GM12878 (cell line): Measurements from ENCODE around the gene GNAZ. TPM values are rescaled to one million over a fixed set of nuclear protein-coding genes. Genes with fewer than 3 reads are reported as not detected.

Experiments
- ATAC-seq: fragments of 200-7000 bp; cut with Tn5 transposase; 3 replicates; pipeline ENCODE4 v1.9.1; 2020; ENCODE audit warnings: mild to moderate bottlenecking, moderate library complexity
- BruUV-seq: library from RNA; stranded (reverse); fragments of 400-500 nt; replicated peaks from 2 replicates; lab custom pipeline; 2021; lab: Mats Ljungman, UMichigan
- CTCF ChIA-PET: fragments of 300-600 bp; sonication (Branson Sonifier 250); formaldehyde crosslinking; extraction: SDS; loops from one replicate; lab custom pipeline; 2021; ENCODE audit warnings: inconsistent platforms; lab: Yijun Ruan, JAX
- POLR2A ChIA-PET: fragments of 350-600 bp; formaldehyde crosslinking; extraction: SDS; loops from one replicate; lab custom pipeline; 2021; ENCODE audit warnings: inconsistent platforms; lab: Charles Lee
- RAD21 ChIA-PET: fragments of 300-600 bp; sonication (Branson Sonifier 250); formaldehyde crosslinking; loops from one replicate; lab custom pipeline; 2023; ENCODE audit warnings: antibody characterized with exemption; ENCODE audit not compliant: unreplicated experiment; lab: Charles Lee
- SMC1A ChIA-PET: fragments of 300-600 bp; sonication (Branson Sonifier 250); formaldehyde crosslinking; loops from one replicate; lab custom pipeline; 2023; ENCODE audit not compliant: unreplicated experiment, uncharacterized antibody; lab: Charles Lee
- DNase-seq: peaks from one replicate; pipeline ENCODE4 v3.0.0-alpha.2; 2011; ENCODE audit warnings: low read depth, low spot score
- FAIRE-seq: peaks from 3 replicates; lab custom pipeline; 2011; peaks lifted over from hg19 to GRCh38; lab: Jason Lieb, UNC
- H2AFZ ChIP-seq: 2 replicates; pipeline ENCODE4 v1.6.0; 2011; ENCODE audit warnings: low read depth, low read length, control low read depth; ENCODE audit not compliant: control insufficient read depth
- H3K27ac ChIP-seq: 2 replicates; pipeline ENCODE4 v1.5.1; 2011; ENCODE audit warnings: control low read depth; ENCODE audit not compliant: control insufficient read depth, insufficient read depth
- H3K27me3 ChIP-seq, 2 experiments: replicated peaks in 1 of 2; 2 replicates each; pipeline versions ENCODE4 v1.6.0 to v1.6.1; 2011; ENCODE audit warnings: low read length in 1 of 2; ENCODE audit not compliant: control insufficient read depth in 2 of 2, insufficient read depth in 2 of 2
- H3K36me3 ChIP-seq, 2 experiments: 2 replicates each; pipeline ENCODE4 v1.5.1; 2011; ENCODE audit warnings: low read length in 1 of 2; ENCODE audit not compliant: control insufficient read depth in 2 of 2, insufficient read depth in 2 of 2
- H3K4me1 ChIP-seq: 2 replicates; pipeline ENCODE4 v1.6.1; 2011; ENCODE audit warnings: mild to moderate bottlenecking, low read length, moderate library complexity, mixed read lengths; ENCODE audit not compliant: control insufficient read depth, insufficient read depth
- H3K4me2 ChIP-seq: 2 replicates; pipeline ENCODE4 v1.6.0; 2011; ENCODE audit warnings: control low read depth; ENCODE audit not compliant: control insufficient read depth, insufficient read depth
- H3K4me3 ChIP-seq: fragments of 200-600 bp; sonication (generic); 2 replicates; pipeline ENCODE4 v1.5.1; 2016
- H3K79me2 ChIP-seq: 2 replicates; pipeline ENCODE4 v1.6.0; 2011; ENCODE audit warnings: low read length; ENCODE audit not compliant: control insufficient read depth, insufficient read depth
- H3K9ac ChIP-seq: 2 replicates; pipeline ENCODE4 v1.8.0; 2011; ENCODE audit warnings: low read length, control low read depth, mixed read lengths; ENCODE audit not compliant: control insufficient read depth, insufficient read depth
- H3K9me3 ChIP-seq: replicated peaks from 3 replicates; pipeline ENCODE4 v1.5.1; 2011; ENCODE audit warnings: mild to moderate bottlenecking, low read length; ENCODE audit not compliant: control insufficient read depth, insufficient read depth
- H4K20me1 ChIP-seq: 2 replicates; pipeline ENCODE4 v1.6.0; 2011; ENCODE audit not compliant: control insufficient read depth, insufficient read depth
- BACH1 ChIP-seq: fragments of 450-650 bp; IDR thresholded peaks from 2 replicates; pipeline ENCODE4 v1.6.1; 2017; ENCODE audit warnings: mild to moderate bottlenecking, borderline replicate concordance
- EP300 ChIP-seq, 2 experiments: fragments of 150-350 bp in 1 of 2; IDR thresholded peaks; 2 replicates each; pipeline ENCODE4 v1.6.1; 2011 to 2012; ENCODE audit warnings: low read depth in 2 of 2, low read length in 2 of 2, borderline replicate concordance in 1 of 2, improper control_type of control experiment in 1 of 2, inconsistent platforms in 1 of 2; ENCODE audit not compliant: control insufficient read depth in 1 of 2
- GATAD2B ChIP-seq: fragments of 450-650 bp; conservative IDR thresholded peaks from 2 replicates; pipeline ENCODE4 v1.6.1; 2017; ENCODE audit warnings: low read depth, mild to moderate bottlenecking, moderate library complexity
- KAT2A ChIP-seq: conservative IDR thresholded peaks from 2 replicates; pipeline ENCODE4 v1.6.1; 2011; ENCODE audit warnings: low read depth, low read length; ENCODE audit not compliant: control insufficient read depth
- KDM1A ChIP-seq: fragments of 200-600 bp; sonication (generic); IDR thresholded peaks from 2 replicates; pipeline ENCODE4 v1.6.1; 2016; ENCODE audit warnings: borderline replicate concordance
- MEF2B ChIP-seq: fragments of 450-650 bp; IDR thresholded peaks from 2 replicates; pipeline ENCODE4 v1.6.1; 2018; ENCODE audit warnings: mild to moderate bottlenecking, moderate library complexity; ENCODE audit not compliant: partially characterized antibody, poor library complexity, severe bottlenecking
- NBN ChIP-seq: fragments of 450-650 bp; IDR thresholded peaks from 2 replicates; pipeline ENCODE4 v1.6.1; 2016
- NR2C1 ChIP-seq: fragments of 450-650 bp; IDR thresholded peaks from 2 replicates; pipeline ENCODE4 v1.6.1; 2017; ENCODE audit warnings: antibody characterized with exemption, mild to moderate bottlenecking, moderate library complexity
- ZNF24 ChIP-seq: fragments of 450-650 bp; IDR thresholded peaks from 2 replicates; pipeline ENCODE4 v1.6.1; 2017; ENCODE audit warnings: antibody characterized with exemption, mild to moderate bottlenecking
- WGBS: methylation state at CpG from one replicate; pipeline ENCODE4 v1.1.6; 2016; ENCODE audit warnings: low lambda C conversion rate; ENCODE audit not compliant: insufficient replicate concordance, insufficient coverage; ENCODE audit errors: missing lambda C conversion rate; 5-methylcytosine and 5-hydroxymethylcytosine counted together
- in situ Hi-C: fragments of 300-500 bp; cut with MboI; formaldehyde crosslinking; loops from 9 replicates; pipeline ENCODE4 v1.14.3; 2018; ENCODE audit warnings: mixed read lengths
- intact Hi-C: fragments of 100-400 bp; cut with micrococcal nuclease; formaldehyde crosslinking; loops from one replicate; pipeline ENCODE4 v1.14.2; 2022; ENCODE audit not compliant: unreplicated experiment
- polyA plus RNA-seq, 11 experiments: library from polyadenylated mRNA; depleted of rRNA in 4 of 11; unstranded in 6 of 11; stranded (reverse) in 5 of 11; fragments of >200 nt; fragmentation: Nextera tagmentation in 4 of 11; fragmentation: Illumina TruSeq in 1 of 11; extraction: Ambion mirVana in 4 of 11; extraction: Trizol in 1 of 11; gene quantifications; 1 replicate in 1 of 11; 2 replicates in 10 of 11; pipeline versions ENCODE4 v1.2.1 to v1.2.3, GENCODE V29; 2011 to 2016; ENCODE audit warnings: inconsistent platforms in 2 of 11, missing spikeins in 2 of 11, low read depth in 1 of 11
- total RNA-seq, 4 experiments: library from RNA; depleted of rRNA in 3 of 4; stranded (reverse); fragments of >200 nt in 3 of 4; fragmentation: Illumina TruSeq in 1 of 4; extraction: Trizol in 1 of 4; gene quantifications; 2 replicates each; pipeline versions ENCODE4 v1.2.1 to v1.2.3, GENCODE V29; 2013 to 2021
- TF ChIP-seq, protein P1 (sequence below): fragments of 450-650 bp; IDR thresholded peaks from 2 replicates; pipeline ENCODE4 v1.6.1; 2018; ENCODE audit warnings: borderline replicate concordance, mild to moderate bottlenecking; ENCODE audit not compliant: partially characterized antibody
- TF ChIP-seq, protein P2 (sequence below): fragments of 450-650 bp; conservative IDR thresholded peaks from 2 replicates; pipeline ENCODE4 v1.6.1; 2017; ENCODE audit warnings: mild to moderate bottlenecking, moderate library complexity
- TF ChIP-seq, protein P3 (sequence below): IDR thresholded peaks from 2 replicates; pipeline ENCODE4 v1.6.1; 2011; ENCODE audit warnings: mild to moderate bottlenecking, low read depth, low read length, moderate library complexity; ENCODE audit not compliant: insufficient replicate concordance

The GNAZ gene
- total and polyA plus RNA-seq, 10 of the 15 experiments (the other 5 are each of a cell fraction or from before 2014, with no cell fraction given), result 0.09 to 1.0 (median 0.44) TPM; not detected in 1

- TF ChIP-seq ZNF24, result no peak
- TF ChIP-seq EP300 (IDR thresholded peaks at IDR 0.05; ENCODE audit: borderline replicate concordance in 1 of 2, control insufficient read depth in 1 of 2, low read depth in 2 of 2, low read length in 2 of 2), result no peak
- no peak for TF ChIP-seq BACH1
- TF ChIP-seq NBN, result no peak
- no peak for TF ChIP-seq KAT2A
- TF ChIP-seq KDM1A, result no peak
- TF ChIP-seq, protein P1, sequence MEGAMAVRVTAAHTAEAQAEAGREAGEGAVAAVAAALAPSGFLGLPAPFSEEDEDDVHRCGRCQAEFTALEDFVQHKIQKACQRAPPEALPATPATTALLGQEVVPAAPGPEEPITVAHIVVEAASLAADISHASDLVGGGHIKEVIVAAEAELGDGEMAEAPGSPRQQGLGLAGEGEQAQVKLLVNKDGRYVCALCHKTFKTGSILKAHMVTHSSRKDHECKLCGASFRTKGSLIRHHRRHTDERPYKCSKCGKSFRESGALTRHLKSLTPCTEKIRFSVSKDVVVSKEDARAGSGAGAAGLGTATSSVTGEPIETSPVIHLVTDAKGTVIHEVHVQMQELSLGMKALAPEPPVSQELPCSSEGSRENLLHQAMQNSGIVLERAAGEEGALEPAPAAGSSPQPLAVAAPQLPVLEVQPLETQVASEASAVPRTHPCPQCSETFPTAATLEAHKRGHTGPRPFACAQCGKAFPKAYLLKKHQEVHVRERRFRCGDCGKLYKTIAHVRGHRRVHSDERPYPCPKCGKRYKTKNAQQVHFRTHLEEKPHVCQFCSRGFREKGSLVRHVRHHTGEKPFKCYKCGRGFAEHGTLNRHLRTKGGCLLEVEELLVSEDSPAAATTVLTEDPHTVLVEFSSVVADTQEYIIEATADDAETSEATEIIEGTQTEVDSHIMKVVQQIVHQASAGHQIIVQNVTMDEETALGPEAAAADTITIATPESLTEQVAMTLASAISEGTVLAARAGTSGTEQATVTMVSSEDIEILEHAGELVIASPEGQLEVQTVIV, result no peak
- no peak for TF ChIP-seq NR2C1
- TF ChIP-seq, protein P2, sequence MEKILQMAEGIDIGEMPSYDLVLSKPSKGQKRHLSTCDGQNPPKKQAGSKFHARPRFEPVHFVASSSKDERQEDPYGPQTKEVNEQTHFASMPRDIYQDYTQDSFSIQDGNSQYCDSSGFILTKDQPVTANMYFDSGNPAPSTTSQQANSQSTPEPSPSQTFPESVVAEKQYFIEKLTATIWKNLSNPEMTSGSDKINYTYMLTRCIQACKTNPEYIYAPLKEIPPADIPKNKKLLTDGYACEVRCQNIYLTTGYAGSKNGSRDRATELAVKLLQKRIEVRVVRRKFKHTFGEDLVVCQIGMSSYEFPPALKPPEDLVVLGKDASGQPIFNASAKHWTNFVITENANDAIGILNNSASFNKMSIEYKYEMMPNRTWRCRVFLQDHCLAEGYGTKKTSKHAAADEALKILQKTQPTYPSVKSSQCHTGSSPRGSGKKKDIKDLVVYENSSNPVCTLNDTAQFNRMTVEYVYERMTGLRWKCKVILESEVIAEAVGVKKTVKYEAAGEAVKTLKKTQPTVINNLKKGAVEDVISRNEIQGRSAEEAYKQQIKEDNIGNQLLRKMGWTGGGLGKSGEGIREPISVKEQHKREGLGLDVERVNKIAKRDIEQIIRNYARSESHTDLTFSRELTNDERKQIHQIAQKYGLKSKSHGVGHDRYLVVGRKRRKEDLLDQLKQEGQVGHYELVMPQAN, result no peak
- TF ChIP-seq, protein P3, sequence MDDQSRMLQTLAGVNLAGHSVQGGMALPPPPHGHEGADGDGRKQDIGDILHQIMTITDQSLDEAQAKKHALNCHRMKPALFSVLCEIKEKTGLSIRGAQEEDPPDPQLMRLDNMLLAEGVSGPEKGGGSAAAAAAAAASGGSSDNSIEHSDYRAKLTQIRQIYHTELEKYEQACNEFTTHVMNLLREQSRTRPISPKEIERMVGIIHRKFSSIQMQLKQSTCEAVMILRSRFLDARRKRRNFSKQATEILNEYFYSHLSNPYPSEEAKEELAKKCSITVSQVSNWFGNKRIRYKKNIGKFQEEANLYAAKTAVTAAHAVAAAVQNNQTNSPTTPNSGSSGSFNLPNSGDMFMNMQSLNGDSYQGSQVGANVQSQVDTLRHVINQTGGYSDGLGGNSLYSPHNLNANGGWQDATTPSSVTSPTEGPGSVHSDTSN, result no peak
- TF ChIP-seq MEF2B, result no peak
- TF ChIP-seq GATAD2B, result no peak
- TF ChIP-seq, all 136 proteins: peak for 0
- H3K9ac ChIP-seq, result no peak overlapping the region
- ATAC-seq, result no peak
- H3K4me1 ChIP-seq, result no peaks in the 10 kb centered on the region
- no peak for DNase-seq
- H3K4me2 ChIP-seq, result no peak overlapping the region
- H3K4me3 ChIP-seq, result no peak overlapping the region
- intact Hi-C loops, result loop anchor here (10.0 kb wide), 3 partner anchors 282 to 352 kb away; no protein-coding TSS in a partner anchor
- no peak overlapping the region for H2AFZ ChIP-seq
- WGBS, result 31% methylated on average over 7 of the region's 7 CpGs
- no TSS peak for BruUV-seq
- no peaks in the 10 kb centered on the region for H3K36me3 ChIP-seq
- H3K27me3 ChIP-seq, result no peaks in the 10 kb centered on the region
- H3K9me3 ChIP-seq, result no peaks in the 10 kb centered on the region
- no peaks in the 10 kb centered on the region for H4K20me1 ChIP-seq
- in situ Hi-C loops, result loop anchor here (5.0 to 10.0 kb wide), 3 partner anchors 165 to 945 kb away; no protein-coding TSS in a partner anchor
- ChIA-PET CTCF (interaction anchor here (0.7 to 11.1 kb wide), 18 partner anchors 8 to 1455 kb away, joined by 3 to 539 read pairs (median 5); no protein-coding TSS in a partner anchor), SMC1A (interaction anchor here (0.7 to 8.6 kb wide), 7 partner anchors 7 to 259 kb away, joined by 3 to 277 read pairs (median 4); no protein-coding TSS in a partner anchor), RAD21 (interaction anchor here (0.9 to 13.5 kb wide), 8 partner anchors 9 to 258 kb away, joined by 3 to 281 read pairs (median 4); partner anchors contain the start of gene GNAZ), POLR2A (interaction anchor here (1.2 to 3.8 kb wide), 2 partner anchors 168 to 173 kb away, joined by 3 to 17 read pairs; no protein-coding TSS in a partner anchor)
- no peak overlapping the region for H3K27ac ChIP-seq
- H3K79me2 ChIP-seq, result no peaks in the 10 kb centered on the region
- FAIRE-seq, result no peak
Measured at GRCh38 chr22:23127055-23127756, 56.9 kb downstream of the GNAZ start.
